ENCODE results near the gene ACO2. TPM values are rescaled to one million over a fixed set of nuclear protein-coding genes. Genes with fewer than 3 reads are reported as not detected.

ACO2 gene
- total and polyA plus RNA-seq, 2 of the 13 experiments (the other 11 are each of a cell fraction or from before 2014, with no cell fraction given), result 19.2 to 45.6 TPM

DNA sequence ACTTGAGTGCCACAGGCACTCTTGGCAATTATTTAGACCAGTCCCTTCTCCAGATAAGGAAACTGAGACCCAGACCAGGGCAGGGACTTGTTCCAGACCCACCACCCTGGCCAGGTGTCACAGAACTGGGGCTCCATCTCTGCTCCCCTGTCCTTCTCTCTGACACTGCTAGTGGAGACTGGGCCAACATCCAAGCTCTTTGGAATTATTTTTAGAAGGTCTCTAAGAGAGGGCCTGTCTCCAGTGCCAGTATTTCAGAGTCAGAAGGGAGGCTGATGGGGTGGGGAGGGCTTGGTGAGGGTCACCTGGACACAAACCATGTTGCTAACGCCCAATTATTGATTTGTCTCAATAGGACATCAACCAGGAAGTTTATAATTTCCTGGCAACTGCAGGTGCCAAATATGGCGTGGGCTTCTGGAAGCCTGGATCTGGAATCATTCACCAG, 42.6 kb downstream of the ACO2 start:
- Histone ChIP-seq H2AFZ (ENCODE audit: low read length) (no peak overlapping the region), H3K4me1 (ENCODE audit: insufficient read depth, low read length) (peaks cover 10% of the 10 kb centered on the region), H3K4me3 (replicated peaks in 1 of 3; ENCODE audit: insufficient read depth in 1 of 3, low read depth in 2 of 3, low read length in 3 of 3) (no peak overlapping the region), H3K27ac (ENCODE audit: extremely low read length, insufficient read depth, low read length) (no peak overlapping the region), H3K9me3 (ENCODE audit: low read length) (no peaks in the 10 kb centered on the region), H4K20me1 (ENCODE audit: insufficient read depth, low read length) (no peaks in the 10 kb centered on the region), H3K27me3 (ENCODE audit: control insufficient read depth in 1 of 2, insufficient read depth in 2 of 2, low read length in 2 of 2) (no peaks in the 10 kb centered on the region), H3K79me2 (ENCODE audit: insufficient read depth, low read length) (no peaks in the 10 kb centered on the region), H3K36me3 (replicated peaks in 1 of 2; ENCODE audit: control insufficient read depth in 1 of 2, insufficient read depth in 2 of 2, low read length in 2 of 2) (peaks cover 23 to 72% of the 10 kb centered on the region in 2 experiments; a peak in 4 of 5 replicates), H3K4me2 (ENCODE audit: low read depth, low read length) (no peak overlapping the region), H3K9ac (ENCODE audit: insufficient read depth, low read depth, low read length) (no peak overlapping the region)
- no peak for FAIRE-seq
- in situ Hi-C loops (cut with HindIII; ENCODE audit: extremely low pct_ligation_motif_present, low pct_unique_long_range_greater_than_20kb) (no loop called here), intact Hi-C loops (cut with micrococcal nuclease; ENCODE audit: unreplicated experiment) (no loop called here)
- ChIA-PET CTCF (ENCODE audit: low intra/inter-chr PET ratio, low total read pairs) (no interaction called here), POLR2A (interaction anchor here (0.6 kb wide), 1 partner anchor 130 kb away, joined by 3 read pairs; the partner anchor contains the start of gene TEF)
- no peak for DNase-seq (ENCODE audit: low spot score)
- 90% methylated on average over 2 of the region's 2 CpGs for WGBS (ENCODE audit: low lambda C conversion rate)
- no TSS peak for BruUV-seq (replicated peaks)
- TF ChIP-seq HMGA1 (CRISPR knock-in tag; conservative IDR thresholded peaks at IDR 0.05) (no peak), HNRNPL (IDR thresholded peaks at IDR 0.05; ENCODE audit: low read depth, low read length) (no peak), PHB2 (IDR thresholded peaks at IDR 0.05; ENCODE audit: partially characterized antibody) (no peak), DMTF1 (CRISPR knock-in tag; IDR thresholded peaks at IDR 0.05) (no peak), ARID5B (CRISPR knock-in tag; IDR thresholded peaks at IDR 0.05) (no peak), ZNF550 (CRISPR knock-in tag; IDR thresholded peaks at IDR 0.05; ENCODE audit: borderline replicate concordance) (no peak), PRDM4 (CRISPR knock-in tag; IDR thresholded peaks at IDR 0.05; ENCODE audit: borderline replicate concordance) (no peak)
- TF ChIP-seq, protein P1, sequence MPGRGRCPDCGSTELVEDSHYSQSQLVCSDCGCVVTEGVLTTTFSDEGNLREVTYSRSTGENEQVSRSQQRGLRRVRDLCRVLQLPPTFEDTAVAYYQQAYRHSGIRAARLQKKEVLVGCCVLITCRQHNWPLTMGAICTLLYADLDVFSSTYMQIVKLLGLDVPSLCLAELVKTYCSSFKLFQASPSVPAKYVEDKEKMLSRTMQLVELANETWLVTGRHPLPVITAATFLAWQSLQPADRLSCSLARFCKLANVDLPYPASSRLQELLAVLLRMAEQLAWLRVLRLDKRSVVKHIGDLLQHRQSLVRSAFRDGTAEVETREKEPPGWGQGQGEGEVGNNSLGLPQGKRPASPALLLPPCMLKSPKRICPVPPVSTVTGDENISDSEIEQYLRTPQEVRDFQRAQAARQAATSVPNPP (CRISPR knock-in tag; IDR thresholded peaks at IDR 0.05), result no peak
- ATAC-seq, result no peak

Data from HepG2 (cell line).